DND-41 (cell line): ENCODE results near the gene CGRRF1.
A peak's percentile ranks its signal among the peaks of the same experiment; 100 is the strongest.

ENCODE experiments used
- ATAC-seq: fragments of 200-7000 bp; cut with Tn5 transposase; 3 replicates; pipeline ENCODE4 v1.9.1; 2021; ENCODE audit warnings: low read depth; ENCODE audit not compliant: insufficient read depth
- DNase-seq: peaks from one replicate; pipeline ENCODE4 v3.0.0-alpha.2; 2020
- H2AFZ ChIP-seq: 2 replicates; pipeline ENCODE4 v1.6.0; 2012; ENCODE audit warnings: low read depth, low read length
- H3K27ac ChIP-seq: 2 replicates; pipeline ENCODE4 v1.5.1; 2012; ENCODE audit warnings: low read length, inconsistent platforms
- H3K27me3 ChIP-seq: fragments of 200-600 bp; sonication (generic); 2 replicates; pipeline ENCODE4 v1.6.0; 2012; ENCODE audit warnings: low read length, mild to moderate bottlenecking, inconsistent platforms; ENCODE audit not compliant: insufficient read depth, poor library complexity
- H3K36me3 ChIP-seq: 2 replicates; pipeline ENCODE4 v1.5.1; 2012; ENCODE audit warnings: low read length, inconsistent platforms; ENCODE audit not compliant: insufficient read depth
- H3K4me1 ChIP-seq: 2 replicates; pipeline ENCODE4 v1.5.1; 2012; ENCODE audit warnings: mild to moderate bottlenecking, low read length; ENCODE audit not compliant: insufficient read depth
- H3K4me2 ChIP-seq: 2 replicates; pipeline ENCODE4 v1.6.0; 2012; ENCODE audit warnings: mild to moderate bottlenecking, moderate library complexity, low read length, inconsistent platforms; ENCODE audit not compliant: insufficient read depth
- H3K4me3 ChIP-seq, 2 experiments: fragments of 200-600 bp in 1 of 2; shearing (Covaris generic) in 1 of 2; 2 replicates each; pipeline ENCODE4 v1.5.1; 2012 to 2016; ENCODE audit warnings: inconsistent platforms in 2 of 2, low read length in 2 of 2, mild to moderate bottlenecking in 2 of 2, low read depth in 1 of 2, moderate library complexity in 1 of 2
- H3K79me2 ChIP-seq: 2 replicates; pipeline ENCODE4 v1.6.0; 2012; ENCODE audit warnings: low read length, inconsistent platforms; ENCODE audit not compliant: insufficient read depth
- H3K9ac ChIP-seq: 2 replicates; pipeline ENCODE4 v1.6.0; 2012; ENCODE audit warnings: low read depth, mild to moderate bottlenecking, inconsistent platforms, low read length, moderate library complexity
- H3K9me3 ChIP-seq: 2 replicates; pipeline ENCODE4 v1.5.1; 2012; ENCODE audit warnings: low read length, moderate library complexity, mild to moderate bottlenecking, inconsistent platforms; ENCODE audit not compliant: insufficient read depth, severe bottlenecking
- H4K20me1 ChIP-seq: 2 replicates; pipeline ENCODE4 v1.6.0; 2012; ENCODE audit warnings: low read length; ENCODE audit not compliant: insufficient read depth
- CTCF ChIP-seq: IDR thresholded peaks from 2 replicates; pipeline ENCODE4 v1.5.1; 2012; ENCODE audit warnings: borderline replicate concordance, low read length, moderate library complexity, mild to moderate bottlenecking; ENCODE audit not compliant: poor library complexity, severe bottlenecking; ENCODE audit errors: extremely low read depth
- EZH2 ChIP-seq: IDR thresholded peaks from 3 replicates; pipeline ENCODE4 v1.6.1; 2012; ENCODE audit warnings: borderline replicate concordance, low read depth, mild to moderate bottlenecking, moderate library complexity, low read length, inconsistent platforms; ENCODE audit not compliant: severe bottlenecking

Gene CGRRF1

GRCh38 chr14:54567639-54568561, 58.2 kb downstream of the CGRRF1 start:
- Histone ChIP-seq H3K4me1 (peaks cover 34% of the 10 kb centered on the region), H3K4me3 (peak overlapping the region; percentile 63 to 81), H3K9me3 (peaks cover 10% of the 10 kb centered on the region), H3K27me3 (peaks cover 64% of the 10 kb centered on the region), H2AFZ (peak overlapping the region; percentile 74), H3K9ac (peak overlapping the region; percentile 53), H3K27ac (0 out of 2 replicates have a peak overlapping the region, but pooled peaks have one; percentile 1), H3K79me2 (no peaks in the 10 kb centered on the region), H3K4me2 (peak overlapping the region; percentile 98), H3K36me3 (no peaks in the 10 kb centered on the region), H4K20me1 (peaks cover 10% of the 10 kb centered on the region)
- ATAC-seq (peak; percentile 49), DNase-seq (peak; percentile 38)
- TF ChIP-seq EZH2 = peak; percentile 96
- peak; percentile 4 for TF ChIP-seq CTCF

GRCh38 chr14:54568821-54569595, 59.3 kb downstream of the CGRRF1 start:
- Histone ChIP-seq H4K20me1 (peaks cover 10% of the 10 kb centered on the region), H3K9ac (no peak overlapping the region), H3K79me2 (no peaks in the 10 kb centered on the region), H3K27ac (no peak overlapping the region), H3K27me3 (peaks cover 64% of the 10 kb centered on the region), H3K9me3 (peaks cover 10% of the 10 kb centered on the region), H2AFZ (no peak overlapping the region), H3K36me3 (no peaks in the 10 kb centered on the region), H3K4me3 (no peak overlapping the region), H3K4me1 (peaks cover 34% of the 10 kb centered on the region), H3K4me2 (no peak overlapping the region)
- TF ChIP-seq CTCF = no peak
- TF ChIP-seq EZH2 = no peak
- ATAC-seq = no peak
- DNase-seq = no peak

GRCh38 chr14:54570047-54570446, 60.3 kb downstream of the CGRRF1 start:
- Histone ChIP-seq H3K79me2 (no peaks in the 10 kb centered on the region), H3K27me3 (peaks cover 54% of the 10 kb centered on the region)
- no peak for TF ChIP-seq EZH2
- no peak for TF ChIP-seq CTCF

More at GRCh38 chr14:54570047-54570446, 60.3 kb downstream of the CGRRF1 start:
- ATAC-seq = no peak
- Histone ChIP-seq H4K20me1 (peaks cover 10% of the 10 kb centered on the region), H3K27ac (no peak overlapping the region), H3K4me2 (no peak overlapping the region), H3K9ac (no peak overlapping the region), H2AFZ (no peak overlapping the region), H3K4me3 (no peak overlapping the region), H3K9me3 (peaks cover 10% of the 10 kb centered on the region), H3K36me3 (no peaks in the 10 kb centered on the region), H3K4me1 (peaks cover 30% of the 10 kb centered on the region)
- no peak for DNase-seq
